GM10266 (cell line): ENCODE results near the gene CYP27C1.

Experiments
- DNase-seq: peaks from one replicate; pipeline ENCODE4 v3.0.0; 2012; ENCODE audit errors: extremely low spot score
- CTCF ChIP-seq: IDR thresholded peaks from 2 replicates; pipeline ENCODE4 v1.5.1; 2012; ENCODE audit warnings: mild to moderate bottlenecking, low read depth; ENCODE audit not compliant: control insufficient read depth, insufficient read depth; ENCODE audit errors: missing control alignments

The CYP27C1 gene

GRCh38 chr2:127153691-127154158 is 66.4 kb downstream of the CYP27C1 start:
- no peak for TF ChIP-seq CTCF

GRCh38 chr2:127150996-127151395 is 69.1 kb downstream of the CYP27C1 start:
- no peak for TF ChIP-seq CTCF
- no peak for DNase-seq

More at GRCh38 chr2:127153691-127154158, 66.4 kb downstream of the CYP27C1 start:
- DNase-seq = no peak

GRCh38 chr2:127149384-127149783 is 70.7 kb downstream of the CYP27C1 start:
- DNase-seq = no peak
- TF ChIP-seq CTCF = no peak

GRCh38 chr2:127146820-127147502 is 73.1 kb downstream of the CYP27C1 start:
- TF ChIP-seq CTCF = no peak
- DNase-seq = no peak

- no peak for TF ChIP-seq CTCF
- no peak for DNase-seq
Observed at GRCh38 chr2:127146071-127146725, 73.9 kb downstream of the CYP27C1 start.

GRCh38 chr2:127145280-127145895 is 74.7 kb downstream of the CYP27C1 start:
- DNase-seq = no peak
- TF ChIP-seq CTCF = no peak
